Endodermal cell (in vitro differentiated cells): ENCODE data around the gene GRID1. TPM values are rescaled to one million over a fixed set of nuclear protein-coding genes. Genes with fewer than 3 reads are reported as not detected.

Source experiments
- DNase-seq: peaks from one replicate; pipeline ENCODE4 v3.0.0-alpha.2; 2017
- H3K27ac ChIP-seq: 2 replicates; pipeline ENCODE4 v1.5.1; 2013; ENCODE audit warnings: mild to moderate bottlenecking, low read depth, low read length, moderate library complexity
- H3K27me3 ChIP-seq: 2 replicates; pipeline ENCODE4 v1.6.1; 2013; ENCODE audit warnings: mild to moderate bottlenecking, low read length, moderate library complexity; ENCODE audit not compliant: insufficient read depth, control insufficient read depth, poor library complexity, severe bottlenecking
- H3K36me3 ChIP-seq: 2 replicates; pipeline ENCODE4 v1.7.0; 2013; ENCODE audit warnings: mild to moderate bottlenecking, low read length, moderate library complexity; ENCODE audit not compliant: control insufficient read depth, insufficient read depth
- H3K4me1 ChIP-seq: one replicate; pipeline ENCODE4 v1.7.0; 2013; ENCODE audit warnings: low read length; ENCODE audit not compliant: control insufficient read depth, insufficient read depth
- H3K4me3 ChIP-seq: 2 replicates; pipeline ENCODE4 v1.5.1; 2013; ENCODE audit warnings: mild to moderate bottlenecking, low read length, moderate library complexity
- H3K9ac ChIP-seq: 2 replicates; pipeline ENCODE4 v1.6.1; 2013; ENCODE audit warnings: mild to moderate bottlenecking, low read length, moderate library complexity; ENCODE audit not compliant: poor library complexity, severe bottlenecking; ENCODE audit errors: extremely low read depth
- H3K9me3 ChIP-seq: 2 replicates; pipeline ENCODE4 v1.6.1; 2013; ENCODE audit warnings: mild to moderate bottlenecking, low read length, moderate library complexity; ENCODE audit not compliant: control insufficient read depth
- H3K27ac Mint-ChIP-seq: 2 replicates; pipeline ENCODE4 v1.8.0; 2020; ENCODE audit warnings: mixed read lengths
- H3K27me3 Mint-ChIP-seq: 2 replicates; pipeline ENCODE4 v1.8.0; 2021; ENCODE audit warnings: mild to moderate bottlenecking, mixed read lengths; ENCODE audit not compliant: insufficient read depth
- H3K36me3 Mint-ChIP-seq: 2 replicates; pipeline ENCODE4 v1.8.0; 2020; ENCODE audit warnings: low read depth, mixed read lengths
- H3K4me1 Mint-ChIP-seq: 2 replicates; pipeline ENCODE4 v1.8.0; 2020; ENCODE audit warnings: mixed read lengths
- H3K4me3 Mint-ChIP-seq: 2 replicates; pipeline ENCODE4 v1.8.0; 2020; ENCODE audit warnings: mild to moderate bottlenecking, moderate library complexity, mixed read lengths
- H3K9me3 Mint-ChIP-seq: 2 replicates; pipeline ENCODE4 v1.8.0; 2020; ENCODE audit warnings: mild to moderate bottlenecking, mixed read lengths
- WGBS, 2 experiments: methylation state at CpG; one replicate each; pipeline versions ENCODE4 v1.1.5 to v1.1.7; 2013; ENCODE audit warnings: missing lambda C conversion rate in 2 of 2, mixed read lengths in 1 of 2; ENCODE audit not compliant: insufficient coverage in 1 of 2, insufficient read length in 1 of 2; 5-methylcytosine and 5-hydroxymethylcytosine counted together
- total RNA-seq, 2 donors: library from RNA; stranded (reverse); fragmentation: NEBNext Ultra II Directional in 1 of 2; extraction: Animal tissue kit (Norgen Biotek cat#: 25700) in 1 of 2; gene quantifications; 2 replicates in 1 of 2; 3 replicates in 1 of 2; pipeline ENCODE4 v1.2.1, GENCODE V29; 2021
- TF ChIP-seq, protein P1 (sequence below): fragments of 200-600 bp; sonication (generic); conservative IDR thresholded peaks from 2 replicates; pipeline ENCODE4 v1.5.0; 2021; ENCODE audit warnings: antibody characterized with exemption, mild to moderate bottlenecking

Gene GRID1
- total RNA-seq, 2 donors from 2014 or later, result 0.13 to 0.53 TPM

DNA sequence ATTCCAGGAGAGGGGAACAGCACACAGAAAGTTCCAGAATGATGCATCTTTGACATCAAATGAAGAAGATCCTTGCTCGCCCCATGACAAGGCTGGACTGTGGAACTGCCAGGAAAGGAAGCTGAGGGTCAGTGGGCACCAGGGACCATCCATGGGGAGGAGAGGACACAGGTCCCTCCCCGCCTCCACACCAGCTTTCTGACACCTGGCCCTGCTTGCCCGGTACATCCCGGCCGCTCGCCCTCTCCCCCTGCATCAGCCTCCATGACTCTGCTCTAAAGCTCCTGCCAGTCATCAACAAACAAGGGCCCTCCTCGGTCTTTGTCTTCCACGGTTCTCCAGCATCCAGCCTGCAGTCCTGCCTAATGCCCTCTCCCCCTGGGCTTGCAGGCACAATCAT, 222.3 kb downstream of the GRID1 start:
- Mint-ChIP-seq H3K27ac (no peak overlapping the region), H3K4me3 (no peak overlapping the region), H3K36me3 (no peaks in the 10 kb centered on the region), H3K9me3 (no peaks in the 10 kb centered on the region), H3K4me1 (peaks cover 7% of the 10 kb centered on the region), H3K27me3 (no peaks in the 10 kb centered on the region)
- no peak for DNase-seq
- H3K27ac ChIP-seq, result no peak overlapping the region
- TF ChIP-seq, protein P1, sequence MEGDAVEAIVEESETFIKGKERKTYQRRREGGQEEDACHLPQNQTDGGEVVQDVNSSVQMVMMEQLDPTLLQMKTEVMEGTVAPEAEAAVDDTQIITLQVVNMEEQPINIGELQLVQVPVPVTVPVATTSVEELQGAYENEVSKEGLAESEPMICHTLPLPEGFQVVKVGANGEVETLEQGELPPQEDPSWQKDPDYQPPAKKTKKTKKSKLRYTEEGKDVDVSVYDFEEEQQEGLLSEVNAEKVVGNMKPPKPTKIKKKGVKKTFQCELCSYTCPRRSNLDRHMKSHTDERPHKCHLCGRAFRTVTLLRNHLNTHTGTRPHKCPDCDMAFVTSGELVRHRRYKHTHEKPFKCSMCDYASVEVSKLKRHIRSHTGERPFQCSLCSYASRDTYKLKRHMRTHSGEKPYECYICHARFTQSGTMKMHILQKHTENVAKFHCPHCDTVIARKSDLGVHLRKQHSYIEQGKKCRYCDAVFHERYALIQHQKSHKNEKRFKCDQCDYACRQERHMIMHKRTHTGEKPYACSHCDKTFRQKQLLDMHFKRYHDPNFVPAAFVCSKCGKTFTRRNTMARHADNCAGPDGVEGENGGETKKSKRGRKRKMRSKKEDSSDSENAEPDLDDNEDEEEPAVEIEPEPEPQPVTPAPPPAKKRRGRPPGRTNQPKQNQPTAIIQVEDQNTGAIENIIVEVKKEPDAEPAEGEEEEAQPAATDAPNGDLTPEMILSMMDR, result no peak
- no peak overlapping the region for H3K4me3 ChIP-seq
- no peaks in the 10 kb centered on the region for H3K9me3 ChIP-seq
- no peaks in the 10 kb centered on the region for H3K27me3 ChIP-seq
- no peaks in the 10 kb centered on the region for H3K36me3 ChIP-seq
- no peaks in the 10 kb centered on the region for H3K4me1 ChIP-seq
- no peak overlapping the region for H3K9ac ChIP-seq
- 90 to 92% methylated on average over 3 to 8 of the region's 8 CpGs for WGBS, 2 experiments

GRCh38 chr10:86141896-86142295, 224.7 kb downstream of the GRID1 start:
- Mint-ChIP-seq H3K9me3 (no peaks in the 10 kb centered on the region), H3K27ac (no peak overlapping the region), H3K4me3 (no peak overlapping the region), H3K27me3 (no peaks in the 10 kb centered on the region), H3K4me1 (no peaks in the 10 kb centered on the region), H3K36me3 (no peaks in the 10 kb centered on the region)
- TF ChIP-seq, protein P1, result no peak
- no peaks in the 10 kb centered on the region for H3K9me3 ChIP-seq
- no peak overlapping the region for H3K9ac ChIP-seq
- no peaks in the 10 kb centered on the region for H3K4me1 ChIP-seq
- H3K4me3 ChIP-seq, result no peak overlapping the region
- 94 to 100% methylated on average over 3 to 5 of the region's 5 CpGs for WGBS, 2 experiments
- no peak for DNase-seq
- H3K27ac ChIP-seq, result no peak overlapping the region
- H3K36me3 ChIP-seq, result no peaks in the 10 kb centered on the region
- H3K27me3 ChIP-seq, result no peaks in the 10 kb centered on the region

GRCh38 chr10:86139066-86139657, 227.4 kb downstream of the GRID1 start:
- no peaks in the 10 kb centered on the region for H3K9me3 Mint-ChIP-seq
- no peak overlapping the region for H3K27ac Mint-ChIP-seq
- DNase-seq, result peak; percentile 92
- H3K4me1 Mint-ChIP-seq, result peaks cover 7% of the 10 kb centered on the region
- Histone ChIP-seq H3K27ac (no peak overlapping the region), H3K36me3 (no peaks in the 10 kb centered on the region), H3K9ac (no peak overlapping the region), H3K9me3 (no peaks in the 10 kb centered on the region), H3K4me1 (no peaks in the 10 kb centered on the region), H3K27me3 (no peaks in the 10 kb centered on the region), H3K4me3 (no peak overlapping the region)
- TF ChIP-seq, protein P1, result peak; percentile 87
- H3K4me3 Mint-ChIP-seq, result no peak overlapping the region
- H3K27me3 Mint-ChIP-seq, result no peaks in the 10 kb centered on the region
- H3K36me3 Mint-ChIP-seq, result no peaks in the 10 kb centered on the region
- 83 to 86% methylated on average over 11 of the region's 11 CpGs for WGBS, 2 experiments
